Stomach (tissue), 9 donors: ENCODE data around the gene G6PD. TPM values are rescaled to one million over a fixed set of nuclear protein-coding genes. Genes with fewer than 3 reads are reported as not detected.

Experiments used
- DNase-seq, 2 donors: peaks; one replicate each; pipeline versions ENCODE4 v3.0.0 to v3.0.0-alpha.2; 2013 to 2019
- H3K27ac ChIP-seq, 5 donors: fragments of 200-600 bp in 4 of 5; sonication (generic) in 4 of 5; one replicate each; pipeline ENCODE4 v1.5.1; 2013 to 2019; ENCODE audit warnings: mild to moderate bottlenecking in 1 of 5, moderate library complexity in 1 of 5
- H3K27me3 ChIP-seq, 3 donors: fragments of 200-600 bp; sonication (generic); one replicate each; pipeline ENCODE4 v1.5.1; 2017 to 2019; ENCODE audit warnings: mixed run types in 1 of 3
- H3K36me3 ChIP-seq, 4 donors: fragments of 200-600 bp; sonication (generic); 1 replicate in 3 of 4; 2 replicates in 1 of 4; pipeline ENCODE4 v1.5.1; 2016 to 2019
- H3K4me1 ChIP-seq, 4 donors: fragments of 200-600 bp; sonication (generic); one replicate each; pipeline ENCODE4 v1.5.1; 2016 to 2019
- H3K4me3 ChIP-seq, 4 donors: fragments of 200-600 bp; sonication (generic) in 3 of 4; one replicate each; pipeline ENCODE4 v1.5.1; 2016 to 2019; ENCODE audit warnings: mild to moderate bottlenecking in 1 of 4
- H3K9me3 ChIP-seq, 4 donors: fragments of 200-600 bp; sonication (generic); one replicate each; pipeline ENCODE4 v1.5.1; 2016 to 2019
- EP300 ChIP-seq: sonication (generic); formaldehyde crosslinking; IDR thresholded peaks from one replicate; pipeline ENCODE4 v1.6.1; 2017; ENCODE audit warnings: antibody characterized with exemption
- POLR2A ChIP-seq, 4 donors: fragments of 450-650 bp; IDR thresholded peaks; one replicate each; pipeline ENCODE4 v1.6.1; 2016; ENCODE audit warnings: antibody characterized with exemption in 4 of 4, control low read depth in 2 of 4, mild to moderate bottlenecking in 1 of 4, moderate library complexity in 1 of 4
- POLR2AphosphoS5 ChIP-seq, 3 donors: sonication (generic); formaldehyde crosslinking; IDR thresholded peaks; one replicate each; pipeline ENCODE4 v1.6.1; 2016; ENCODE audit warnings: antibody characterized with exemption in 3 of 3
- WGBS, 5 donors: extraction: QIAGEN DNeasy Blood & Tissue Kit in 3 of 5; methylation state at CpG; one replicate each; pipeline versions ENCODE4 v1.1.5 to v1.1.7; 2013 to 2018; 5-methylcytosine and 5-hydroxymethylcytosine counted together
- intact Hi-C: fragments of 100-400 bp; cut with DNase I; formaldehyde crosslinking; loops from one replicate; pipeline ENCODE4 v1.15.1; 2023; ENCODE audit warnings: low total_unique reads
- polyA plus RNA-seq, 3 donors: library from polyadenylated mRNA; stranded (reverse); fragments of 200-250 nt; gene quantifications; one replicate each; pipeline ENCODE4 v1.2.3, GENCODE V29; 2013
- small RNA-seq, 4 donors: library from RNA; depleted of rRNA; stranded (forward); fragments of <200 nt; gene quantifications; one replicate each; pipeline ENCODE3, GENCODE V24; 2016
- total RNA-seq, 5 donors: library from RNA; depleted of rRNA; stranded (reverse); fragments of >200 nt; gene quantifications; one replicate each; pipeline versions ENCODE4 v1.1.0 to v1.2.3, GENCODE V29; 2014 to 2016
- TF ChIP-seq, protein P1 (sequence below), 7 experiments: fragments of 450-650 bp in 4 of 7; fragments of 200-600 bp in 3 of 7; sonication (generic) in 3 of 7; IDR thresholded peaks; one replicate each; pipeline ENCODE4 v1.5.1; 2016 to 2019; ENCODE audit warnings: antibody characterized with exemption in 7 of 7, control low read depth in 2 of 7, mild to moderate bottlenecking in 1 of 7
- donor health status: healthy with polysubstance abuse.
- donor health status: Bipolar disorder and iron deficiency.
- donor health status: healthy.

The G6PD gene
- total and polyA plus RNA-seq, 8 donors = 10.3 to 41.7 (median 23.4) TPM

DNA sequence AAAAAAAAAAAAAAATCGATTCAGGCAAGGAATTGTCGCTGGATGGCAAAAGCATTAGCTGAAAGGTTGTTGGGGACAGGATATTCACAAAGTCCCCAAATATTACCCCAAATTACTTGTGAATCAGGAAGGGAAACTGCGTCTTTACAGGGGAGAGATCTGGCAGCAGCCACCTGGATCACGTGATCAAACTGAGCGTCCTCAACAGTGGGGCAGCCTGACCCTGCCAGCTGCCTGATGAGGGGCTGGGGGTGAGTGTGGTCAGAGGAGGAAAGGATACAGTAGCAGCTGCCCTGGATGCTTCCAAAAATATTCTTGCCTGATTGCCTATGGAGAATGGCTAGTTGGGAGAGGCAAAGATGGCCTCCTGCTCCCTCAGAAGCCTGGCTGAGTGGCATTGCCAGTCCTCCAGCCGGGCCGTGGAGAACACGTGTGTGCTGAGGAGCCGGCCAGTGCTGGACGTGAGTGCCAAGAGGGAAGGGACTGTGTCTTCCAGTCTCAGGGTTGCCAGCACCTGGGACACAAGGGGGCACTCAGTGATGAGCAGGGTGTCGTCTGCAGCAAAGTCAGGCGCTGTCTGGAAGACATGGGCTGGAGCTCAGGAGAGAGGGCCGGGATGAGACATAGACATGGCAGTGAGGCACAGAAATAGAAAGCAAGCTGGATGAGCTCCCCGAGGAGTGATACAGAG lies 64.6 kb downstream of the G6PD start:
- DNase-seq = no peak
- H3K27me3 ChIP-seq = no peaks in the 10 kb centered on the region
- H3K4me1 ChIP-seq = peaks cover 4 to 40% (median 30%) of the 10 kb centered on the region in 4 donors
- H3K9me3 ChIP-seq = no peaks in the 10 kb centered on the region
- H3K36me3 ChIP-seq = peaks cover 0 to 20% (median 13%) of the 10 kb centered on the region in 4 donors
- TF ChIP-seq POLR2AphosphoS5 (IDR thresholded peaks at IDR 0.05) (no peak), POLR2A (IDR thresholded peaks at IDR 0.05) (no peak), EP300 (no peak)
- TF ChIP-seq, protein P1, sequence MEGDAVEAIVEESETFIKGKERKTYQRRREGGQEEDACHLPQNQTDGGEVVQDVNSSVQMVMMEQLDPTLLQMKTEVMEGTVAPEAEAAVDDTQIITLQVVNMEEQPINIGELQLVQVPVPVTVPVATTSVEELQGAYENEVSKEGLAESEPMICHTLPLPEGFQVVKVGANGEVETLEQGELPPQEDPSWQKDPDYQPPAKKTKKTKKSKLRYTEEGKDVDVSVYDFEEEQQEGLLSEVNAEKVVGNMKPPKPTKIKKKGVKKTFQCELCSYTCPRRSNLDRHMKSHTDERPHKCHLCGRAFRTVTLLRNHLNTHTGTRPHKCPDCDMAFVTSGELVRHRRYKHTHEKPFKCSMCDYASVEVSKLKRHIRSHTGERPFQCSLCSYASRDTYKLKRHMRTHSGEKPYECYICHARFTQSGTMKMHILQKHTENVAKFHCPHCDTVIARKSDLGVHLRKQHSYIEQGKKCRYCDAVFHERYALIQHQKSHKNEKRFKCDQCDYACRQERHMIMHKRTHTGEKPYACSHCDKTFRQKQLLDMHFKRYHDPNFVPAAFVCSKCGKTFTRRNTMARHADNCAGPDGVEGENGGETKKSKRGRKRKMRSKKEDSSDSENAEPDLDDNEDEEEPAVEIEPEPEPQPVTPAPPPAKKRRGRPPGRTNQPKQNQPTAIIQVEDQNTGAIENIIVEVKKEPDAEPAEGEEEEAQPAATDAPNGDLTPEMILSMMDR (IDR thresholded peaks at IDR 0.05) = no peak
- H3K27ac ChIP-seq = no peak overlapping the region
- WGBS, 5 donors = 70 to 85% (median 77%) methylated on average over 13 to 14 of the region's 14 CpGs
- no peak overlapping the region for H3K4me3 ChIP-seq
- intact Hi-C loops = no loop called here

Small RNA genes within 50 kb of the gene (small RNA-seq; reads per million reads assigned to genes)
- 0 reads per million in 4 donors for gene RN7SL697P

Other genes starting within 250 kb of the G6PD start
- gene FLNA, start 172.2 kb downstream of the G6PD start, total RNA-seq = 1,000 to 10,000 TPM in 4 of 5 donors, 100 to 1,000 TPM in 1; 638 to 3,511 (median 2,572) TPM
- gene FLNA, start 172.2 kb downstream of the G6PD start, polyA plus RNA-seq = 1,000 to 10,000 TPM in 1 of 3 donors, 100 to 1,000 TPM in 1, 10 to 100 TPM in 1; 89.2 to 1,461 (median 171) TPM
- gene EMD, start 167.6 kb downstream of the G6PD start, total RNA-seq = 100 to 1,000 TPM in 1 of 5 donors, 10 to 100 TPM in 4; 24.2 to 117 (median 38.5) TPM
- 100 to 1,000 TPM in 1 of 3 donors, 10 to 100 TPM in 2; 62.9 to 135 (median 97.8) TPM for gene EMD, start 167.6 kb downstream of the G6PD start, polyA plus RNA-seq
- gene RPL10, start 148.5 kb downstream of the G6PD start, total RNA-seq = 1,000 to 10,000 TPM in 4 of 5 donors, 100 to 1,000 TPM in 1; 783 to 3,421 (median 2,020) TPM
- gene RPL10, start 148.5 kb downstream of the G6PD start, polyA plus RNA-seq = 1,000 to 10,000 TPM; 5,802 to 8,616 (median 6,179) TPM
- gene DNASE1L1, start 137.6 kb downstream of the G6PD start, total RNA-seq = 10 to 100 TPM; 12.5 to 48.7 (median 26.3) TPM
- gene DNASE1L1, start 137.6 kb downstream of the G6PD start, polyA plus RNA-seq = 10 to 100 TPM; 15.9 to 18.2 (median 16.0) TPM
- gene TAFAZZIN, start 135.3 kb downstream of the G6PD start, total RNA-seq = 100 to 1,000 TPM in 2 of 5 donors, 10 to 100 TPM in 3; 12.7 to 202 (median 84.6) TPM
- gene TAFAZZIN, start 135.3 kb downstream of the G6PD start, polyA plus RNA-seq = 10 to 100 TPM; 19.4 to 59.9 (median 21.8) TPM
- 10 to 100 TPM; 13.4 to 69.3 (median 26.6) TPM for gene ATP6AP1, start 118.2 kb downstream of the G6PD start, total RNA-seq
- 10 to 100 TPM; 16.8 to 49.6 (median 34.9) TPM for gene ATP6AP1, start 118.2 kb downstream of the G6PD start, polyA plus RNA-seq
- gene GDI1, start 109.7 kb downstream of the G6PD start, total RNA-seq = 100 to 1,000 TPM in 2 of 5 donors, 10 to 100 TPM in 3; 46.4 to 178 (median 93.3) TPM
- 10 to 100 TPM; 45.7 to 61.8 (median 59.1) TPM for gene GDI1, start 109.7 kb downstream of the G6PD start, polyA plus RNA-seq
- 10 to 100 TPM; 16.7 to 79.4 (median 55.4) TPM for gene FAM50A, start 102.7 kb downstream of the G6PD start, total RNA-seq
- 100 to 1,000 TPM in 2 of 3 donors, 10 to 100 TPM in 1; 82.2 to 162 (median 157) TPM for gene FAM50A, start 102.7 kb downstream of the G6PD start, polyA plus RNA-seq
- 100 to 1,000 TPM in 2 of 5 donors, 10 to 100 TPM in 2, 1 to 10 TPM in 1; 9.9 to 296 (median 35.5) TPM for gene PLXNA3, start 88.6 kb downstream of the G6PD start, total RNA-seq
- gene PLXNA3, start 88.6 kb downstream of the G6PD start, polyA plus RNA-seq = 1 to 10 TPM; 2.3 to 7.6 (median 6.0) TPM
- gene LAGE3, start 67.6 kb downstream of the G6PD start, total RNA-seq = 1 to 10 TPM in 4 of 5 donors, not detected in 1; 2.7 to 8.4 (median 5.0) TPM
- 10 to 100 TPM; 18.2 to 29.0 (median 22.6) TPM for gene LAGE3, start 67.6 kb downstream of the G6PD start, polyA plus RNA-seq
- 10 to 100 TPM in 4 of 5 donors, 1 to 10 TPM in 1; 8.0 to 50.1 (median 19.8) TPM for gene UBL4A, start 60.2 kb downstream of the G6PD start, total RNA-seq
- gene UBL4A, start 60.2 kb downstream of the G6PD start, polyA plus RNA-seq = 10 to 100 TPM; 22.5 to 34.4 (median 32.1) TPM
- gene SLC10A3, start 56.2 kb downstream of the G6PD start, total RNA-seq = 100 to 1,000 TPM in 1 of 5 donors, 10 to 100 TPM in 2, 1 to 10 TPM in 2; 4.9 to 175 (median 13.2) TPM
- 10 to 100 TPM in 2 of 3 donors, 1 to 10 TPM in 1; 9.5 to 16.7 (median 12.5) TPM for gene SLC10A3, start 56.2 kb downstream of the G6PD start, polyA plus RNA-seq
- gene FAM3A, start 30.6 kb downstream of the G6PD start, total RNA-seq = 10 to 100 TPM; 21.9 to 34.4 (median 24.1) TPM
- gene FAM3A, start 30.6 kb downstream of the G6PD start, polyA plus RNA-seq = 10 to 100 TPM; 36.3 to 61.7 (median 49.0) TPM
- 10 to 100 TPM in 3 of 5 donors, 1 to 10 TPM in 2; 7.6 to 22.6 (median 14.8) TPM for gene IKBKG, start 774 bp upstream of the G6PD start, total RNA-seq
- gene IKBKG, start 774 bp upstream of the G6PD start, polyA plus RNA-seq = 10 to 100 TPM; 16.8 to 24.3 (median 18.5) TPM
- gene CTAG1A, start 38.3 kb upstream of the G6PD start, total RNA-seq = not detected
- gene CTAG1A, start 38.3 kb upstream of the G6PD start, polyA plus RNA-seq = not detected
- gene CTAG1B, start 72.4 kb upstream of the G6PD start, total RNA-seq = not detected
- gene CTAG1B, start 72.4 kb upstream of the G6PD start, polyA plus RNA-seq = not detected
- not detected for gene CTAG2, start 106.7 kb upstream of the G6PD start, total RNA-seq
- gene CTAG2, start 106.7 kb upstream of the G6PD start, polyA plus RNA-seq = 1 to 10 TPM in 1 of 3 donors, not detected in 2; 2.9 TPM
- 10 to 100 TPM in 1 of 5 donors, 1 to 10 TPM in 2, under 1 TPM in 1, not detected in 1; 0.58 to 11.0 (median 5.2) TPM for gene GAB3, start 204.2 kb upstream of the G6PD start, total RNA-seq
- 1 to 10 TPM in 1 of 3 donors, under 1 TPM in 2; 0.93 to 1.7 (median 0.95) TPM for gene GAB3, start 204.2 kb upstream of the G6PD start, polyA plus RNA-seq
- gene DKC1, start 216.0 kb upstream of the G6PD start, total RNA-seq = 100 to 1,000 TPM in 1 of 5 donors, 10 to 100 TPM in 3, 1 to 10 TPM in 1; 5.8 to 113 (median 37.6) TPM
- 10 to 100 TPM; 20.5 to 25.5 (median 24.0) TPM for gene DKC1, start 216.0 kb upstream of the G6PD start, polyA plus RNA-seq